GM19452 (cell line): ENCODE results near the gene AQP10.
"Not testable (repeated sequence)": the region's sequence is repeated elsewhere in the genome, so short reads cannot be mapped to it uniquely, and the experiment has no call there.

ENCODE experiments used
- ATAC-seq: cut with Tn5 transposase; IDR thresholded peaks from one replicate; pipeline ENCODE4 v1.9.1; 2021; ENCODE audit not compliant: unreplicated experiment

AQP10 gene, protein sequence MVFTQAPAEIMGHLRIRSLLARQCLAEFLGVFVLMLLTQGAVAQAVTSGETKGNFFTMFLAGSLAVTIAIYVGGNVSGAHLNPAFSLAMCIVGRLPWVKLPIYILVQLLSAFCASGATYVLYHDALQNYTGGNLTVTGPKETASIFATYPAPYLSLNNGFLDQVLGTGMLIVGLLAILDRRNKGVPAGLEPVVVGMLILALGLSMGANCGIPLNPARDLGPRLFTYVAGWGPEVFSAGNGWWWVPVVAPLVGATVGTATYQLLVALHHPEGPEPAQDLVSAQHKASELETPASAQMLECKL

DNA sequence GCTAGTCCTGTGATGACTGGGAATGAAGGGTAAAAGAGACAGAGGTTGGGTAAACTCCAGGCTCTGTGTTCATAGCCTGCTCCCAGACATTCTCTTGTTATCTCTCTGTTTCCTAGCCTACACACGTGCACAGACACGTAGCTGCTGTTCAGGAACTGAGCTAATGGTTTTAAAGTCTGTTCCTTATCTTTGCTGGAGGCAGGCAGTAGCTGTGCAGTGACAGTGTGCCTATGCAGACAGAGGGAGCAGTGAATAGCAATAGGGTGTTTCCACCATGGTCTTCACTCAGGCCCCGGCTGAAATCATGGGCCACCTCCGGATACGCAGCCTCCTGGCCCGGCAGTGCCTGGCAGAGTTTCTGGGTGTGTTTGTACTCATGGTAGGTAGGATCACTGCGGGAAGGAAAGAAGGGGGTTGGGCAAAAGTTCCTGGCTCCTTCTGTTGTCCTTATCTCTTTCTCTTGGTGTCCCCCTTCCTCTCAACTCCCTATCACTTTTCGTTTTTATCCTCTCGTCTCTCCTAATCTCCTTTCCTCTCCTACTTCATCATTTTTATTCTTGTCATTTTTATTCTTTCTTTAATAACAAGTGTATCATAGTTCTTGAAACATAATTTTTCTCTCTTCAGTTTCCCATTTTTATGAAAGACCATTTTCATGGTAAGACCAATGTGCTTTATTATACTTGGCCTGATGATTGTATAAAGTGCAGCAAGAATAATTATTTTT is at the start of gene AQP10:
TSS of gene AQP10 (plus strand) at position 212 of the 727 bp plus-strand sequence. CDS start at position 275, 63 bp downstream.
- ATAC-seq = no peak

DNA sequence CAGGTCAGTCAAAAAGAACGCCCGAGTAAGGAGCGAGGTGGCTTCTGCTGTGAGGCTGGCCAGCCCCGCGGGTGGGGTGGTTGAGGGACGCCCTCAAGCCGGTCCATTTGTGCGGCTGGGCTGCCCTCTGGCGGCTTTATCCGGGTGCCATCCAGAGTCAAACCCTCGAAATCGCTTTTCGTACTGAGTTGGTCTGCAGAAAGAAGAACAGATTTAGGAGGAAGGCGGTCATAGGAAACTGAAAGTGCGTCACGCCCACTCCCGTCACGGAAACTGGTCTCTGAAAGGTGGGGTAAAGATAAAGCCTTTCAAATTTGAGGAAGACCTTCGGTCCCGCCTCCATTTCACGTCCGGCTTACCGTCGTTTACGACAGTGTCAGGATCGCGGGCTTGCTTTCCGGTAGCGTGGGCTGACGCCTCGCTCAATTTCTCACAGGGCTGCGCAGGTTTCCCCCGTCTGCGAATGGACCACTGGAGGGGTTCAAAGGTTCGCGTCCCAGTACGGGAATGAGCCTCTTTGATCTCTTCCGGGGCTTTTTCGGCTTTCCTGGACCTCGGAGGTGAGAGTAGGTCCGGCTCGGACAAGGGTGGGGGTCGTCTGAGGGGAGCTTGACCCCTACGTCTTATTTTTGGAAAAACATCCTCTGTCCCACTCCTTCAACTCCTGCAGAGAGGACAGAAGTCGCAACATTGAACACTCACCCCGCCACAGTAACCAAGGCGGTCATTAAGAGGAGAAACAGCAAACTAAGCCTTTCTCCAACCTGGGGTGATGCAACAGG is 48.5 kb upstream of the AQP10 start, which contains the start of gene HAX1:
TSS of gene HAX1 (plus strand) at position 413 of the 782 bp plus-strand sequence. CDS start at position 508, 95 bp downstream.
- peak; percentile 88 for ATAC-seq

DNA sequence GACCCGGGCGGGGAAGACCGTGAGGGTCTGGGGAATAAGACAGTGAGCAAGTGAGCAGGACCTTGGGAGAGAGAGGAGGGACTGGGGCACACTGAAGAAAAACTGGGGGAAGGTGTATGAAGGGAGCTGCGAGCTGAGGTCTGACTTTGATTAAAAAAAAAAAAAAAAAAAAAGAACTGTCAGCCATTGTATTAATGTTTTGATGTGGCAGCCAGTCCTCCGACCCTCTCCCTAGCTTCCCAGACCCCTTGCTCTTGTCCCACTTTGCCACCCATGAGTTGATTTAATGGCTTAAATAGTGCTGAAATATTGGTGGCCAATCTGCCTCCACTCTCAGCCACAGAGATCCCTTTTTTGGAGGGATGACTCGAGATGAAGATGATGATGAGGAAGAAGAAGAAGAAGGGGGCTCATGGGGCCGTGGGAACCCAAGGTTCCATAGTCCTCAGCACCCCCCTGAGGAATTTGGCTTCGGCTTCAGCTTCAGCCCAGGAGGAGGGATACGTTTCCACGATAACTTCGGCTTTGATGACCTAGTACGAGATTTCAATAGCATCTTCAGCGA is 47.8 kb upstream of the AQP10 start:
- no peak for ATAC-seq

DNA sequence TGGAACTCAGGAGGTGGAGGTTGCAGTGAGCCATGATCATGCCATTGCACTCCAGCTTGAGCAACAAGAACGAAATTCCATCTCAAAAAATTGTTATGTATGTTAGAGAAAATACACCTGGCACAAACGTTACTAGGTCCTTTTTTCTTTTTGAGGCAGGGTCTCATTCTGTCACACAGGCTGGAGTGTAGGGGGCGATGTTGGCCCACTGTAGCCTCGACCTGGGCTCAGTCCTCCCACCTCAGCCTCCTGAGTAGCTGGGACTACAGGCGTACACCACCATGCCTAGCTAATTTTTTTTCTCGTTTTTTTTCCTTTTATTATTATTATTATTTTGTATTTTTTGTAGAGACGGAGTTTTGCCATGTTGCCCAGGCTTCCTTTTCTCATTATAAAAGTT is 44.1 kb upstream of the AQP10 start:
- ATAC-seq = no peak

DNA sequence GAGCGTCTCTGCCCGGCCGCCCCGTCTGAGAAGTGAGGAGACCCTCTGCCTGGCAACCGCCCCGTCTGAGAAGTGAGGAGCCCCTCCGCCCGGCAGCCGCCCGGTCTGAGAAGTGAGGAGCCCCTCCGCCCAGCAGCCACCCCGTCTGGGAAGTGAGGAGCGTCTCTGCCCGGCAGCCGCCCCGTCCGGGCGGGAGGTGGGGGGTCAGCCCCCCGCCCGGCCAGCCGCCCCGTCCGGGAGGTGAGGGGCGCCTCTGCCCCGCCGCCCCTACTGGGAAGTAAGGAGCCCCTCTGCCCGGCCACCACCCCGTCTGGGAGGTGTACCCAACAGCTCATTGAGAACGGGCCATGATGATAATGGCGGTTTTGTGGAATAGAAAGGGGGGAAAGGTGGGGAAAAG is 33.3 kb upstream of the AQP10 start:
- not testable (repeated sequence) for ATAC-seq

DNA sequence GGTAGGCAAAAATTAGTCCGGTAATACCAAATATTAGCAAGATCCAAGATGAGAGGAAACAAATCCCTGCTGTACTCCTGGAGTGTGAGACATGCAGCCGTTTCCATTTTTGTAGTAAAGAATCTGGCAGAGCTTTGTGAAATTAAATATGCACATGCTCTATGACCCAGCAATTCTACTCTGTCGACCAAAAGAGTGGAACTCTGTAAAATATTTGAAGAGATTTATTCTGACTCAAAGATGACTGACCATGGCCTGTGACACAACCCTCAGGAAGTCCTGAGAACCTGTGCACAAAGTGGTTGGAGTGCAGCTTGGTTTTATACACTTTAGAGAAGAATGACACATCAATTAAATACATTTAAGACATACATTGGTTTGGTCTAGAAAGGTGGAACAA is 32.2 kb upstream of the AQP10 start:
- ATAC-seq = no peak

DNA sequence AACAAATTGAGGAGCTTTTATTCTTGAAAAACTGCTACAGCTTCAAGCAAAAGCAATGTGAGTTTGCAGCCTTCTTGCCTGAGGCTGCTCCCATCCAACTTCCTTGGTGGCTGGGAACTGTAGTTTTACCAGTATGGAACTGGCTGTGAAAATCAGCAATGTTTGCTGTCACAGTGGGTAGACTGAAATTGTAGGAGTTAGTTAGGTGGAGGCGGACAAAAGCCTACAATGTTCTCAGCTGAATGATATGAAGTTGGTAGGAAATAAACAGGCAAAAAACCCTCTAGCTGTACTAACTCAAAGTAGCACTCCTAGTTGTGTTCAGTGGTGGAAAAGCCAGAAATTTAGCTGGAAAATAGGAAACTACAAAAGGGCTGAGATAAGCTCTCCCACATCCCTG is 30.0 kb upstream of the AQP10 start:
- ATAC-seq = no peak

DNA sequence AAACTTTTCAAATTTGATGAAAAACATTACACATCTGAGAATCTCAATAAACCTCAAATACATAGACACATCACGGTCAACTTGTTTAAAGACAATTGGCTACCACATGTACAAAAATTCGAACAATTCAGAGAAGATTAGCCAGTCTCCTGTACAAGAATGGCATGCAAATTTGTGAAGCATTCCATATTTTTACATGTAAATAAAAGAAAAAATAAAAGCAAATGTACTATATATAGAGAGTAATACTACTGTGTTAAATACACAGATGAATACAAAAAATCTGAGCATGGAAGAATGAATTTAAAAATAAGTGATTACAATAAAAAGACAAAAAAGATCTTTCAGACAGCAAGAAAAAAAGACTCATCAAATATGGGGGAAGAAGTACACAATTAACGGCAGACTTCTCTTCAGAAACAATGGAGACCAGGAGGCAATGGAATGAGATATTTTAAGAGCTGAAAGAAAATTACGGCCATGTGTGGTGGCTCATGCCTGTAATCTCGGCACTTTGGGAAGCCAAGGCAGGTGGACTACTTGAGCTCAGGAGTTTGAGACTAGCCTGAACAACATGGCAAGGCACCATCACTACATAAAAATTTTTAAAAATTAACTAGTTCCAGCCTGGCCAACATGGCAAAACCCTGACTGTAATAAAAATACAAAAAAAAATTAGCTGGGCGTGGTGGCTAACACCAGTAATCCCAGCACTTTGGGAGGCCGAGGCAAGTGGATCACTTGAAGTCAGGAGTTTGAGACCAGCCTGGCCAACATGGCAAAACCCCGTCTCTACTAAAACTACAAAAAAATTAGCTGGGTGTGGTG is 25.3 kb upstream of the AQP10 start:
- ATAC-seq = no peak

DNA sequence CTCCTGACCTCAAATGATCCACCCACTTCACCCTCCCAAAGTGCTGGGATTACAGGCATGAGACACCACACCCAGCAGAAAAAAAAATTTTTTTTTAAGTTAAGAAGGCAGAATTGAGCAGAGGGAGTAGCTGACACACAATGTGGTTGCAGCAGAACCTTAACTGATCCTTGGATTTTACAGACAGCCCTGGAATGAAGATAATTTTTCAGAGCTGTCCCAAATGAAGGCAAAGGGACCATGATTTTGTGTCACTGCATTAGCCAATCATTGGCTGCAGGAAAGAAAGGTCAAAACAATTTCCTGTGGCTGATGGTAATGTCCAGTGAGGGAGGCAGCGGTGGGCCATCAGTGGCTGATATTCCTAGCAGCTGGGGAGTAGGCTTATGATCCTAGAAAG is 19.3 kb upstream of the AQP10 start:
- ATAC-seq = no peak

DNA sequence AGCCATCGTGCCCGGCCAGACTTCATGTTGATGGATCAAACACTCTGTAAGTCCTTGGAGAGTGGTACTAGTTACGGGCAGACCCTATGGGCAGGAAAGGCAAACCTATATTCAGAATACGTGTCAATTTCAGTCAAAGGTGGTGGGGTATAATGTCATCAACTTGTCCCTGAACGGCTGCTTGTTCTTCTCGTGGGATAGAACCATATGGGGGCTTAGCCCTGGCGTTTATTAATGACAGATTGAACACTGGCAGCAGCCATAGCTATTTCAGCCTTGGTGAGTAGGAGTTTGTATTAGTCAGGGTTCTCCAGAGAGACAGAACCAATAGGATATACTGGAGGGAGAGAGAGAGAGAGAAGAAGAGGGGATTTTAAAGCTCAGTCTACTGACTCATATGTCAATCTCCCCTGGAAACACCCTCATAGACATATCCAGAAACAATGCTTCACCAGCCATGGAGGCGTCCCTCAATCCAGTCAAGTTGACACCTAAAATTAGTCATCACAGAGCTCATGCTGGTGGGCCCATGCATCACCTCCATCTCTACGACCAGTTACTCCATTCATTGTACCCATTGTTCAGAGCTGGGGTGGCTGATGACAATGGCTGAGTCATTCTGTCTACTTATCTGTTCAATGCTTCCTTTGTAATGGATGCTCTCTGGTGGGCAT is 16.1 kb upstream of the AQP10 start:
- no peak for ATAC-seq

DNA sequence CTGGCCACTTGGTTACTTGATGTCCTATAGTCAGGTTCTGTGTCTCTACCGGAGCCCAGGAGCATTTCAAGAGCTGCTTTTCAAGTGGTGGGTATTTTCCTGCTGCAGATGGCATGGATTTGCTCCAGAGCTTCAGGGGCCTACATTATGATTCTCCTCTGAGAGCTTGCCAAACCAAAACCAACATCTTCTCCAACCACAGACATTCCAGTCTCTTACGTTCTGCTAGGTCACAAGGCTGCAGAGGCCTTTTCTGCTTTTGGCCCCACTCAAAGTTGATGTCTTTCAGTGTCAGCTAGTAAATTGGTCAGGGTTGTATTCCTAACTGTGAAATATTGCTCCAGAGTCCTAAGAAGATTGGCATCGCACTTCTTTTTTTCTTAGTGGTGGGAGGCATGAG is 14.7 kb upstream of the AQP10 start:
- ATAC-seq = no peak

DNA sequence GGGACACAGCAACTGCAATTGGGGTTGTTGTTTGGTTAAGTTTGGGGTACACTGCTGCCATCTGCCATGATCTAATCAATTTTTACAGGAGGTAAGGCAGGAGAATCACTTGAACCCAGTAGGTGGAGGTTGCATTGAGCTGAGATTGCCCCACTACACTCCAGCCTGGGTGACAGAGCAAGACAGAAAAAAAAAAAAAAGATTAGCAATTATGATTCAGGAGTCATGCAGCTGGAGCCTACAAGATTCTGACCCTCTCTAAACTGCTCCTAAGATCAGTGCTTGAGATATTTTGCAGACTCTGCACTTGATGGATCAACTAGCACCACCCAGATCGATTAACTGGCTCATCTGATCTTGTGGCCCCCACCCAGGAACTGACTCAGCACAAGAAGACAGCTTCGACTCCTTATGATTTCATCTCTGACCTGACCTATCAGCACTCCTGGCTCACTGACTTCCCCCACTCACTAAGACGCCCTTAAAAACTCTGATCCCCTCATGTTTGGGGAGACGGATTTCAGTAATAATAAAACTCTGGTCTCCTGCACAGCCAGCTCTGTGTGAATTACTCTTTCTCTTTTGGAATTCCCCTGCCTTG is 13.1 kb upstream of the AQP10 start:
- not testable (repeated sequence) for ATAC-seq

DNA sequence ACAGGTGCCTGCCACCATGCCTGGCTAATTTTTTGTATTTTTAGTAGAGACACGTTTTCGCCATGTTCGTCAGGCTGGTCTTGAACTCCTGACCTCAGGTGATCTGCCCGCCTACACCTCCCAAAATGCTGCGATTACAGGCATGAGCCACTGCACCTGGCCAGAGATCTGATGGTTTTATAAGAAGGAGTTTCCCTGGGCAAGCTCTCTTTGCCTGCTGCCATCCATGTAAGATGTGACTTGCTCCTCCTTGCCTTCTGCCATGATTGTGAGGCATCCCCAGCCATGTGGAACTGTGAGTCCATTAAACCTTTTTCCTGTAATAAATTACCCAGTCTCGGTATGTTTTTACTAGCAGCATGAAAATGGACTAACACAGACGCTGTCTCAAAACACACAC is 11.8 kb upstream of the AQP10 start:
- not testable (repeated sequence) for ATAC-seq

DNA sequence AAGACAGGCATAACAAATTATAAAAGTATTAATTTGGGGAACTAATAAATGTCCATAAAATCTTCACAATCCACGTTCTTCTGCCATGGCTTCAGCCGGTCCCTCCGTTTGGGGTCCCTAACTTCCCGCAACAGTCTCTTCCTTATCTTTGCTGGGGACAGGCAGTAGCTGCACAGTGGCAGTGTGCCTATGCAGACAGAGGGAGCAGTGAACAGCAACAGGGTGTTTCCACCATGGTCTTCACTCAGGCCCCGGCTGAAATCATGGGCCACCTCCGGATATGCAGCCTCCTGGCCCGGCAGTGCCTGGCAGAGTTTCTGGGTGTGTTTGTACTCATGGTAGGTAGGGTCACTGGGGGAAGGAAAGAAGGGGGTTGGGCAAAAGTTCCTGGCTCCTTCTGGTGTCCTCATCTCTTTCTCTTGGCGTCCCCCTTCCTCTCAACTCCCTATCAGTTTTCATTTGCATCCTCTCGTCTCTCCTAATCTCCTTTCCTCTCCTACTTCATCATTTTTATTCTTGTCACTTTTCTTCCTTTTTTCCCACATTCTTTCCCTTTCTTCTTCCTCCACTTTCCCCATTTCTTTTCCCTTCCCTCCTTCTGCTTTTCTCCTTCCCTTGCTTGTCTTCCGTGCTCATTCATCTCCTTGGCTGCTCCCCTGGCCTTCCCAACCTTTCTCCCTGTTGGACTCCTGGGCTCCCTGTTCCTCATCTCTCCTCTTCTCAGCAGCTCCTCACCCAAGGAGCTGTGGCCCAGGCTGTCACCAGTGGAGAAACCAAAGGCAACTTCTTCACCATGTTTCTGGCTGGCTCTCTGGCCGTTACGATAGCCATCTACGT is 8.4 kb upstream of the AQP10 start:
- ATAC-seq = not testable (repeated sequence)

DNA sequence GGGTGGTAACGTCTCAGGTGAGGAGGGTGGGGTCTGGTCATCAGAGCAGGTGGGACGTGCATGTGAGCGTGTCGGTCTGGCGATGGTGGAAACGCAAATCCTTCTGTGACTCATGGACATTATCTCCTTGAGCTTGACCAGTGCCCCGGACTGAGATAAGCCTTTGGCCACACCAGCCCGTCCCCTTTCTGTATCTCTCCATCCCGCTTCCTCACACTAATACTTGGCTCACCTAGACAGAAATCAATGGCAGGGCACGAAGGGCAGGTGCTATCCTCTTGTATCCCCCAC is 7.9 kb upstream of the AQP10 start:
- ATAC-seq = no peak

DNA sequence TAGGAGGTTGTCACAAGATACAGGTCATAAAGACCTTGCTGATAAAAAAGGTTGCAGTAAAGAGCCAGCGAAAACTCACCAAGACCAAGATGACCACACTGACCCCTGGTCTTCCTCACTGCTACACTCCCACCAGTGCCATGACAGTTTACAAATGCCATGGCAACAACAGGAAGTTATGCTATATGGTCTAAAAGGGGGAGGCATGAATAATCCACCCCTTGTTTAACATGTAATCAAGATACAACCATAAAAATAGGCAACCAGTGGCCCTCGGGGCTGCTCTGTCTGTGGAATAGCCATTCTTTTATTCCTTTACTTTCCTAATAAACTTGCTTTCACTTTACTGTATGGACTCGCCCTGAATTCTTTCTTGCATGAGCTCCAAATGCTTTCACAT is 6.7 kb upstream of the AQP10 start:
- not testable (repeated sequence) for ATAC-seq

DNA sequence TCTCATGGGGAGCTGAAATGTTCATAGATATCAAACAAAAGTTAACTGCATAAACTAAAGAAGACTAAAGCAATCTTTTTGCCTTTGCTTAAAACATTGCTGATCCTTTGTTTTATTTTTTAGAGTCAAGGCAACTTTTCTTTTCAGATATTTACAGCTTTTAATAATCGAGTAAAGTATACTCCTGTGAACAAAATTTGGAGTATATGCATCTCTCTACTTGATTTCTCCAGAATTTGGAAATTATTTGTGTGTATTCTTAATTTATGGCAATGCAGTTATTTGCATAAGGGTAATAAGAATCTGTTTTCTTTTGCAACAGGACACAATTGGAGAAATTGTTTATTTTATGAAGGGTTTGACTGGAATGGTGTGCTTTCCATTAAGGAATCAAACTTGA is 4.2 kb upstream of the AQP10 start:
- no peak for ATAC-seq

DNA sequence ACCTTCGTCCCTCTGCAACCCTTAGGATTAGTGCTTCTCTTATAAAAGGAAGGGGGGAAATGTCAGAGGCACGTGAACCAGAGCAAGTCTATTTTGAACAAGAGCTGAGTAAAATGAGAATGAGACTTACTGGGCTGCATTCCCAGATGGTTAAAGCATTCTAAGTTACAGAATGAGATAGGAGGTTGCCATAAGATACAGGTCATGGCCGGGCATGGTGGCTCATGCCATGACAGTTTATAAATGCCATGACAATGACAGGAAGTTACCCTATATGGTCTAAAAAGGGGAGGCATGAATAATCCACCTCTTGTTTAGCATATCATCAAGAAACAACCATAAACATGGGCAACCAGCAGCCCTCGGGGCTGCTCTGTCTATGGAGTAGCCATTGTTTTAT is 2.5 kb upstream of the AQP10 start:
- ATAC-seq = no peak

DNA sequence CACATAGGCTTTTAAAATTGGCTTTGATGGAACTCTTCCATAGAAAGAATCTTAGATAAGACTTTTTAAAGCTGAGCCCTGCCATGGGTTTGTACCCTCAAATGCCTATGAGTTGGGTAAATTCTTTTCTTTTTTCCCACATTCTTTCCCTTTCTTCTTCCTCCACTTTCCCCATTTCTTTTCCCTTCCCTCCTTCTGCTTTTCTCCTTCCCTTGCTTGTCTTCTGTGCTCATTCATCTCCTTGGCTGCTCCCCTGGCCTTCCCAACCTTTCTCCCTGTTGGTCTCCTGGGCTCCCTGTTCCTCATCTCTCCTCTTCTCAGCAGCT is 679 bp downstream of the AQP10 start:
- ATAC-seq = not testable (repeated sequence)
